Neural crest cell (in vitro differentiated cells): ENCODE results near the gene PTPRG. TPM values are rescaled to one million over a fixed set of nuclear protein-coding genes. Genes with fewer than 3 reads are reported as not detected.

Experiments
- DNase-seq: peaks from one replicate; pipeline ENCODE4 v3.0.0; 2021; ENCODE audit warnings: low read depth, mixed read lengths, low spot score
- H3K27ac Mint-ChIP-seq: one replicate; pipeline ENCODE4 v1.8.0; 2021; ENCODE audit warnings: mild to moderate bottlenecking, mixed read lengths; ENCODE audit not compliant: unreplicated experiment
- H3K27me3 Mint-ChIP-seq: 2 replicates; pipeline ENCODE4 v1.8.0; 2021; ENCODE audit warnings: low read depth, mild to moderate bottlenecking, mixed read lengths
- H3K36me3 Mint-ChIP-seq: 2 replicates; pipeline ENCODE4 v1.8.0; 2021; ENCODE audit warnings: low read depth, mild to moderate bottlenecking, mixed read lengths
- H3K4me1 Mint-ChIP-seq: 2 replicates; pipeline ENCODE4 v1.8.0; 2021; ENCODE audit warnings: mixed read lengths
- H3K4me3 Mint-ChIP-seq: one replicate; pipeline ENCODE4 v1.8.0; 2021; ENCODE audit warnings: mild to moderate bottlenecking, mixed read lengths
- H3K9me3 Mint-ChIP-seq: 2 replicates; pipeline ENCODE4 v1.8.0; 2021; ENCODE audit warnings: mixed read lengths
- CTCF ChIP-seq: fragments of 200-600 bp; sonication (generic); conservative IDR thresholded peaks from 2 replicates; pipeline ENCODE4 v1.5.0; 2021; ENCODE audit warnings: antibody characterized with exemption, mild to moderate bottlenecking
- total RNA-seq: library from RNA; stranded (reverse); gene quantifications from 2 replicates; pipeline ENCODE4 v1.2.1, GENCODE V29; 2021

PTPRG gene
- total RNA-seq, 1 donor from 2014 or later = 41.2 TPM

- no peaks in the 10 kb centered on the region for H3K27me3 Mint-ChIP-seq
- no peak overlapping the region for H3K27ac Mint-ChIP-seq
- H3K36me3 Mint-ChIP-seq = no peaks in the 10 kb centered on the region
- no peak overlapping the region for H3K4me3 Mint-ChIP-seq
- H3K4me1 Mint-ChIP-seq = peaks cover 22% of the 10 kb centered on the region
- no peak for DNase-seq
- H3K9me3 Mint-ChIP-seq = no peaks in the 10 kb centered on the region
- TF ChIP-seq CTCF = no peak
Measured at GRCh38 chr3:61919371-61919770, 358.0 kb downstream of the PTPRG start.

GRCh38 chr3:61922118-61922517 is 360.7 kb downstream of the PTPRG start:
- H3K27ac Mint-ChIP-seq = no peak overlapping the region
- no peaks in the 10 kb centered on the region for H3K9me3 Mint-ChIP-seq
- peaks cover 27% of the 10 kb centered on the region for H3K4me1 Mint-ChIP-seq
- no peak for DNase-seq
- no peak for TF ChIP-seq CTCF
- no peak overlapping the region for H3K4me3 Mint-ChIP-seq
- H3K27me3 Mint-ChIP-seq = no peaks in the 10 kb centered on the region
- H3K36me3 Mint-ChIP-seq = no peaks in the 10 kb centered on the region

DNA sequence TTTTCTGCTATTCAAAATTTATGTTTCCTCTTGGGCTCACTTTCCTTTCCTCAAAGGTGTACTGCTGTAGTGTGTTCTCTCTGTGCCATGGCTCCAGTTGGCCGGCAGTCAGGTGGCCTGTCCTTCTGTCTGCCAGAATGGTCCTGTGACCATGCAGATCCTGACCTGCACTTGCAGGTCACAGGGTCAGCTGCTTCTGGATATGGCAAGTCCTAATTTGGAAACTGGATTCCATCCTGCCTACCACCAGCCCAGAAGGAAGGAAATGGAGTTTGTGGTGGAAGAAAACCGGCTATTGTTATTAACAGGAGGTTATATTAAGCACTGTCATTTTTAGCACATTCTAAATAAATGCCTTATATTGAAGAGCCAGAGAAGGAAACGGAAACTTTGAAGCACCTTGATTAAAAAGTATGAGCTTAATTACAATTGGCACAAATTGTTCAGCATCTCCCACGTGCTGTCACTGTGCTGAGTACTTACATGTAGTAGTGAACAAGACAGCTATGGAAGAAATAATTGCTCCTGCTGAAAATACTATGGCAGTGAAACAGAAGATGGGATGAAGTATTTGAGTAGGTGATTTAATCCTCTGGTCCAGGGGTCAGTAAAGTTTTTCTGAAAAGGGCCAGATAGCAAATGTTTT is 362.8 kb downstream of the PTPRG start:
- no peak for TF ChIP-seq CTCF
- Mint-ChIP-seq H3K27me3 (no peaks in the 10 kb centered on the region), H3K27ac (no peak overlapping the region), H3K4me1 (peaks cover 30% of the 10 kb centered on the region), H3K4me3 (no peak overlapping the region), H3K9me3 (no peaks in the 10 kb centered on the region), H3K36me3 (no peaks in the 10 kb centered on the region)
- no peak for DNase-seq

DNA sequence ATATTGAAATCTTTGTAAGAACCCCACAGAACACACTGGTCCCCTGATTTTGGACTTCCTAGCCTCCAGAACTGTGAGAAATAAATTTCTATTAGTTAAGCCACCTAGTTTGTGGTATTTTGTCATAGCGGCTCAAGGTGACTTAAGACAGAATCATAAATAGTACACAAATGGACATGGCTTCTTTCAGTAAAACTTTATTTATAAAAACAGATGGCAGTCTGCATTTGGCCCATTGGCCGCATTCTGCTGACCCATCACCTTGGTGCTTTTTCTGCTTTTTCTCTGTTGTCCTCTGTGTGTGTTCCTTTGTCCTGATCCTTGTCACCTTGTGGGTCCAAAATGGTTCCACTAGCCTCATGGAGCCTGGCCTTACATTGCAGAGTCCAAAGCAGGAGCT is 363.6 kb downstream of the PTPRG start:
- H3K4me1 Mint-ChIP-seq = peaks cover 30% of the 10 kb centered on the region
- no peak for DNase-seq
- TF ChIP-seq CTCF = no peak
- H3K36me3 Mint-ChIP-seq = no peaks in the 10 kb centered on the region
- H3K27ac Mint-ChIP-seq = no peak overlapping the region
- no peak overlapping the region for H3K4me3 Mint-ChIP-seq
- no peaks in the 10 kb centered on the region for H3K27me3 Mint-ChIP-seq
- no peaks in the 10 kb centered on the region for H3K9me3 Mint-ChIP-seq

- no peak for TF ChIP-seq CTCF
- DNase-seq = no peak
- H3K36me3 Mint-ChIP-seq = no peaks in the 10 kb centered on the region
- H3K4me1 Mint-ChIP-seq = peaks cover 30% of the 10 kb centered on the region
- H3K27me3 Mint-ChIP-seq = no peaks in the 10 kb centered on the region
- no peak overlapping the region for H3K27ac Mint-ChIP-seq
- H3K4me3 Mint-ChIP-seq = no peak overlapping the region
- H3K9me3 Mint-ChIP-seq = no peaks in the 10 kb centered on the region
Measured at GRCh38 chr3:61925721-61926120, 364.4 kb downstream of the PTPRG start.
